AG10803 (cell line): ENCODE measurements around the gene TRAPPC10.

Source experiments
- DNase-seq: peaks from one replicate; pipeline ENCODE4 v3.0.0; 2010; ENCODE audit warnings: low read depth
- H3K4me3 ChIP-seq: 2 replicates; pipeline ENCODE4 v1.5.1; 2011; ENCODE audit warnings: mild to moderate bottlenecking, low read length, control low read depth
- CTCF ChIP-seq: conservative IDR thresholded peaks from 2 replicates; pipeline ENCODE4 v1.5.1; 2011; ENCODE audit warnings: mild to moderate bottlenecking, low read length, control low read depth, inconsistent platforms

TRAPPC10 gene

GRCh38 chr21:44005071-44005470 is 7.0 kb upstream of the TRAPPC10 start:
- no peak for TF ChIP-seq CTCF
- no peak overlapping the region for H3K4me3 ChIP-seq
- DNase-seq = no peak

GRCh38 chr21:44005593-44005992 is 6.5 kb upstream of the TRAPPC10 start:
- no peak for TF ChIP-seq CTCF

GRCh38 chr21:44006017-44006619 is 6.0 kb upstream of the TRAPPC10 start:
- H3K4me3 ChIP-seq = no peak overlapping the region
- no peak for TF ChIP-seq CTCF
- peak; percentile 93 for DNase-seq

More at GRCh38 chr21:44005593-44005992, 6.5 kb upstream of the TRAPPC10 start:
- no peak overlapping the region for H3K4me3 ChIP-seq
- no peak for DNase-seq

GRCh38 chr21:44006656-44007055 is 5.5 kb upstream of the TRAPPC10 start:
- H3K4me3 ChIP-seq = peak overlapping the region; percentile 31
- peak; percentile 84 for DNase-seq
- TF ChIP-seq CTCF = no peak

GRCh38 chr21:44010429-44010828 is 1.7 kb upstream of the TRAPPC10 start:
- DNase-seq = no peak

GRCh38 chr21:44011123-44011522 is 986 bp upstream of the TRAPPC10 start:
- TF ChIP-seq CTCF = no peak
- peak overlapping the region; percentile 72 for H3K4me3 ChIP-seq
- DNase-seq = no peak

More at GRCh38 chr21:44010429-44010828, 1.7 kb upstream of the TRAPPC10 start:
- no peak for TF ChIP-seq CTCF
- no peak overlapping the region for H3K4me3 ChIP-seq
